MM.1S (cell line): ENCODE measurements around the gene ARHGAP45.

Experiments used
- DNase-seq: peaks from one replicate; pipeline ENCODE4 v3.0.0-alpha.2; 2015
- H2AFZ ChIP-seq: fragments of 300-600 bp; sonication (generic); 2 replicates; pipeline ENCODE4 v1.6.0; 2016; ENCODE audit warnings: antibody characterized with exemption, low read length
- H3F3A ChIP-seq: fragments of 300-600 bp; sonication (generic); 2 replicates; pipeline ENCODE4 v1.6.1; 2016; ENCODE audit warnings: mild to moderate bottlenecking, antibody characterized with exemption, low read length, moderate library complexity, mixed read lengths; ENCODE audit not compliant: insufficient read depth
- H3K27ac ChIP-seq: fragments of 300-600 bp; sonication (generic); 2 replicates; pipeline ENCODE4 v1.5.1; 2016; ENCODE audit warnings: mild to moderate bottlenecking, low read length
- H3K27me3 ChIP-seq: fragments of 300-600 bp; sonication (generic); replicated peaks from 2 replicates; pipeline ENCODE4 v1.6.0; 2016; ENCODE audit warnings: low read length; ENCODE audit not compliant: insufficient read depth
- H3K36me3 ChIP-seq: fragments of 300-600 bp; sonication (generic); replicated peaks from 2 replicates; pipeline ENCODE4 v1.6.1; 2016; ENCODE audit warnings: mild to moderate bottlenecking, low read length, mixed read lengths; ENCODE audit not compliant: insufficient read depth
- H3K4me1 ChIP-seq: fragments of 300-600 bp; sonication (generic); 2 replicates; pipeline ENCODE4 v1.6.1; 2016; ENCODE audit warnings: low read length, mixed read lengths
- H3K4me2 ChIP-seq: fragments of 300-600 bp; sonication (generic); 2 replicates; pipeline ENCODE4 v1.6.0; 2016; ENCODE audit warnings: low read depth, low read length
- H3K4me3 ChIP-seq: fragments of 300-600 bp; sonication (generic); 2 replicates; pipeline ENCODE4 v1.5.1; 2016; ENCODE audit warnings: low read length, mixed read lengths
- H3K79me2 ChIP-seq: fragments of 300-600 bp; sonication (generic); 2 replicates; pipeline ENCODE4 v1.6.1; 2016; ENCODE audit warnings: mixed run types, low read length, mixed read lengths
- H3K9ac ChIP-seq: fragments of 300-600 bp; sonication (generic); 2 replicates; pipeline ENCODE4 v1.6.1; 2016; ENCODE audit warnings: low read length, mixed read lengths
- H3K9me2 ChIP-seq: fragments of 300-600 bp; sonication (generic); replicated peaks from 2 replicates; pipeline ENCODE4 v1.6.1; 2016; ENCODE audit warnings: mild to moderate bottlenecking, low read length, mixed read lengths; ENCODE audit not compliant: insufficient read depth
- H3K9me3 ChIP-seq: fragments of 300-600 bp; sonication (generic); replicated peaks from 2 replicates; pipeline ENCODE4 v1.6.1; 2016; ENCODE audit warnings: mild to moderate bottlenecking, low read length, mixed read lengths; ENCODE audit not compliant: insufficient read depth
- H4K20me1 ChIP-seq: fragments of 300-600 bp; sonication (generic); 2 replicates; pipeline ENCODE4 v1.6.1; 2016; ENCODE audit warnings: mild to moderate bottlenecking, low read length, moderate library complexity, mixed read lengths; ENCODE audit not compliant: insufficient read depth
- CTCF ChIP-seq: fragments of 300-600 bp; sonication (generic); IDR thresholded peaks from 2 replicates; pipeline ENCODE4 v1.5.1; 2016; ENCODE audit warnings: antibody characterized with exemption, low read length, mixed read lengths
- EZH2 ChIP-seq: fragments of 300-600 bp; sonication (generic); optimal IDR thresholded peaks from 2 replicates; pipeline ENCODE3; 2017; ENCODE audit warnings: low read depth, mild to moderate bottlenecking, antibody characterized with exemption, low read length, mixed read lengths
- EZH2phosphoT487 ChIP-seq: fragments of 300-600 bp; sonication (generic); IDR thresholded peaks from 2 replicates; pipeline ENCODE4 v1.6.1; 2018; ENCODE audit warnings: antibody characterized with exemption, low read length

ARHGAP45 gene

GRCh38 chr19:1076951-1077350, 10.0 kb downstream of the ARHGAP45 start:
- Histone ChIP-seq H3K9ac (peak overlapping the region; percentile 13; the same call in 1 of the 2 replicates), H2AFZ (no peak overlapping the region), H3F3A (peaks cover 35% of the 10 kb centered on the region), H3K9me3 (no peaks in the 10 kb centered on the region), H3K36me3 (peaks cover 20% of the 10 kb centered on the region), H3K79me2 (peaks cover 83% of the 10 kb centered on the region), H3K27ac (peak overlapping the region; percentile 80; the same call in 1 of the 2 replicates), H3K9me2 (no peaks in the 10 kb centered on the region), H3K4me3 (peak overlapping the region; percentile 14; the same call in 1 of the 2 replicates), H4K20me1 (0 out of 2 replicates have a peak, but pooled peaks cover 5% of the 10 kb centered on the region), H3K27me3 (no peaks in the 10 kb centered on the region), H3K4me2 (peak overlapping the region; percentile 66; the same call in 1 of the 2 replicates), H3K4me1 (peaks cover 20% of the 10 kb centered on the region)
- no peak for TF ChIP-seq EZH2phosphoT487
- no peak for TF ChIP-seq CTCF
- no peak for TF ChIP-seq EZH2
- DNase-seq, result peak; percentile 98

GRCh38 chr19:1079566-1080111, 12.7 kb downstream of the ARHGAP45 start:
- TF ChIP-seq EZH2 (no peak), EZH2phosphoT487 (no peak), CTCF (no peak)

GRCh38 chr19:1080360-1081161, 13.6 kb downstream of the ARHGAP45 start:
- TF ChIP-seq CTCF, result no peak
- no peak for TF ChIP-seq EZH2phosphoT487
- no peak for TF ChIP-seq EZH2
- no peaks in the 10 kb centered on the region for H3K9me3 ChIP-seq
- H3K27ac ChIP-seq, result no peak overlapping the region
- peaks cover 26% of the 10 kb centered on the region for H3K36me3 ChIP-seq
- peaks cover 62% of the 10 kb centered on the region for H3K79me2 ChIP-seq
- peaks cover 19% of the 10 kb centered on the region for H3K4me1 ChIP-seq
- 0 out of 2 replicates have a peak, but pooled peaks cover 4% of the 10 kb centered on the region for H4K20me1 ChIP-seq
- H3K27me3 ChIP-seq, result no peaks in the 10 kb centered on the region
- no peak overlapping the region for H3K9ac ChIP-seq
- no peak for DNase-seq
- H2AFZ ChIP-seq, result no peak overlapping the region
- H3K4me3 ChIP-seq, result no peak overlapping the region
- peaks cover 40% of the 10 kb centered on the region for H3F3A ChIP-seq
- H3K4me2 ChIP-seq, result no peak overlapping the region
- H3K9me2 ChIP-seq, result no peaks in the 10 kb centered on the region

More at GRCh38 chr19:1079566-1080111, 12.7 kb downstream of the ARHGAP45 start:
- 0 out of 2 replicates have a peak, but pooled peaks cover 4% of the 10 kb centered on the region for H4K20me1 ChIP-seq
- H3K79me2 ChIP-seq, result peaks cover 67% of the 10 kb centered on the region
- peaks cover 20% of the 10 kb centered on the region for H3K4me1 ChIP-seq
- no peak overlapping the region for H3K27ac ChIP-seq
- no peak overlapping the region for H3K4me2 ChIP-seq
- no peaks in the 10 kb centered on the region for H3K9me3 ChIP-seq
- no peak overlapping the region for H2AFZ ChIP-seq
- H3K36me3 ChIP-seq, result peaks cover 24% of the 10 kb centered on the region
- DNase-seq, result no peak
- H3K9me2 ChIP-seq, result no peaks in the 10 kb centered on the region
- no peak overlapping the region for H3K9ac ChIP-seq
- H3F3A ChIP-seq, result peaks cover 44% of the 10 kb centered on the region
- no peak overlapping the region for H3K4me3 ChIP-seq
- no peaks in the 10 kb centered on the region for H3K27me3 ChIP-seq
